Hematopoietic multipotent progenitor cell treated with erythropoietin and hydrocortisone succinate and interleukin-3 and kit ligand, for 17 days (in vitro differentiated cells): ENCODE measurements around the gene PFDN1.

ENCODE experiments used
- DNase-seq: peaks from one replicate; pipeline ENCODE4 v3.0.0-alpha.2; 2015; ENCODE audit warnings: low spot score

Gene PFDN1

DNA sequence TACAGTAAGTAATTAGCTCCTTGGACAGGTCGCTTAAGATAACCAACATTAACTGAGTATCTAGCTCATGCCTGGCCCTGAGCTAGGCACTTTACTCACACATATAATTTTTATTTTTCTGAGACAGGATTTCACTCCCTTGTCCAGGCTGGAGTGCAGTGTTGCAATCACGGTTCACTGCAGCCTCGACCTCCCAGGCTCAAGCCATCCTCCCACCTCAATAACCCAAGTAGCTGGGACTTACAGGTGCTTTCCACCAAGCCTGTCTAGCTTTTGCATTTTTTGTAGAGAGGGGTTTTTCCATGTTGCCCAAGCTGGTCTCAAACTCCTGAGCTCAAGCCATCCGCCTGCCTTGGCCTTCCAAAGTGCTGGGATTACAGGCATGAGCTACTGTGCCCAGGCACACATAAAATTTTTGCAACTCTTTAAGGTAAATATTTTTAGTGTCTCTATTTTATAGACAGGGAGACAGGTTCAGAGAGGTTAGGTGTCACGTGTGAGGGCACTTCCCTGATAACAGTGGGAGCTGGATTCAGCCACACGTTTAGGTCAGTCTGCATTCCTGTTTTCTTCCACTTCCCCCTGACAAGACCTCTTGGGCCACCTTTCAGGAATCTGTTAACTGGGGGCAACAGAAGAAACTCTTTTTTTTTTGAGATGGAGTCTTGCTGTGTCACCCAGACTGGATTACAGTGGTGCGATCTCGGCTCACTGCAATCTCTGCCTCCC is 25.3 kb upstream of the PFDN1 start:
- no peak for DNase-seq

DNA sequence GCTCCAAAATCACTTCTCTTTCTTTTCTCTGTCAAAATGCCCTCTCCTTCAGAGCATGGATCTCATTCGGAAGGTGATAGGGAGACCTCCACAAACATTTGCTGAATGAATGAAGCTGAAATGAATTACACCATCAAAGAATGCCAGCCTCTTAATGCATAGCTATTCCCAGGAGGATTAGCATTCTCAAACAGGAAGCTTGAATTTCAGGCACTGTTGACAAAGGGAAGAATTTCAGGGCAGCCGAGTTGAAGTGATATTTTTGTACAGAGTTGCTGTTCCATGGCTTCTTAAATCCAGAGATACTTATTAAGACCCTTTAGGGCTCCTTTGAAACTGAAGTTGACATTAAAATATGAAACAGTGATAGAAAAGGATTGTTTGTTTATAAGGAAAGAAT is 24.7 kb upstream of the PFDN1 start:
- no peak for DNase-seq

DNA sequence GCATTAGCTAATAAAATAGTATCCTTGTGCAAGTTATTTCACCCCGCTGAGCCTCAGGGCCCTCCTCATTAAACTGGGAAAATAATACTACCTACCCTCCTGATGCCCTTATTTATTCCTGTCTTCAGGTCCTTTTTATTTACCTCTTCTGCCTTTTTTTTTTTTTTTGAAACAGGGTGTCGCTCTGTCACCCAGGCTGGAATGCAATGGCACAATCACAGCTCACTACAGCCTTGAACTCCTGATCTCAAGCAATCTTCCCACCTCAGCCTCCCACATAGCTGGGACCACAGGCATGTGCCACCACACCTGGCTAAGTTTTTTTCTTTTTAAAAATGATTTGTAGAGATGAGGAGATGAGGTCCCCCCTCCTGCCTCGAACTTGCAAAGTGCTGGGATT is 22.6 kb upstream of the PFDN1 start:
- no peak for DNase-seq

DNA sequence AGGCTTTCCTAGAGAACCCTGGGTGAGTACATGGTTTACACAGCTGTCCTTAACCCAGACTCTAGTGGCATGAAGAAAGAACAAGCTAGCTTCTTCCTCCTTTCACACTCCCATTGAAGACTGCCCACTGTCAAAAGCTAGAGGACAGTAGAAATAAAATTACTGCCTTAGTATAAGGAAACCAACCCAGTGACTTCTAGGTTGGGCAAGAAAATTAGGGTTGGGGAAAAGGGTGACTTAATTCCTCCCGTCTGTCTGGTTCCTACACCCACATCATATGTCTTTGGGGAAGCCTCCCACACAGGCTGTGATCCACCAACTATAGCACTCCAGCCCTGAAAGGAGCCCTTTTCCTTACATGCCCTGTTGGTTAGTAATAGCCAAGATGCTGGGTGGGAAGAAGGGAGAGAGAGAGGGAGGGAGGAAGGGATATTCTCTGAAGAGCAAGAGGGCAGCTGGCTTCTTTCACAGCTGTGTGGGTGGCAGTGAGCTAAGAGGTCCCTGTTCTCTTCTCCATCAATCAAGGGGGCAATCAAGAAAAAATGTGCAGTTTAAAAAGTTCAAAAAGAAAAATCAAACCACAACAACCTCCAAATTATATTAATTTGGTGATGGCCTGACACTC is 21.8 kb upstream of the PFDN1 start:
- DNase-seq, result no peak

DNA sequence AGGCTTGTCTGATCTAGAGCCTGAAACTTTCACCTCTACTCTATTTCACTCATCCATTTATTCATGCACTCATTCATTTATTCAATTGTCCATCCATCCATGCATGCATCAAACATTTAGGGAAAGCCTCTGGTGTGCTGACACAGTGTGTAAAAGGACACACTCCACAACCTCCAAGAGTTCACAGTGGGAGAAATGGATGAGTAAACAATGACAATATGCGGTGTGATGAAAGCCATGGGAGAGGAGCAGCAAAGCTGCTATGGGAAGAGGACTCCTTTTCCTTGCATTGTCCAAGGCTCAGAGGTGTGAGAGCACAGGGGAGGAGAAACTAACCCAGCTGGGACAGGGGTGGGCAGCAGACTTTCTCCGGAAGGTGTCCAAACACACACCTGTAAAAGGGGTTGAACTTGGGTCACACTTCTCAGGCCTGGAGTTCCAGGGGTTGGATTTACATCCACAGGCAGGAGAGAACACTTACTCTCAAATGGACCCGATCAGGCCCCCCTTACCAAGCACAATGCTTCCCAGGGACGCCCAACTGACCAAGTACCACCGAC is 21.2 kb upstream of the PFDN1 start:
- DNase-seq, result no peak

DNA sequence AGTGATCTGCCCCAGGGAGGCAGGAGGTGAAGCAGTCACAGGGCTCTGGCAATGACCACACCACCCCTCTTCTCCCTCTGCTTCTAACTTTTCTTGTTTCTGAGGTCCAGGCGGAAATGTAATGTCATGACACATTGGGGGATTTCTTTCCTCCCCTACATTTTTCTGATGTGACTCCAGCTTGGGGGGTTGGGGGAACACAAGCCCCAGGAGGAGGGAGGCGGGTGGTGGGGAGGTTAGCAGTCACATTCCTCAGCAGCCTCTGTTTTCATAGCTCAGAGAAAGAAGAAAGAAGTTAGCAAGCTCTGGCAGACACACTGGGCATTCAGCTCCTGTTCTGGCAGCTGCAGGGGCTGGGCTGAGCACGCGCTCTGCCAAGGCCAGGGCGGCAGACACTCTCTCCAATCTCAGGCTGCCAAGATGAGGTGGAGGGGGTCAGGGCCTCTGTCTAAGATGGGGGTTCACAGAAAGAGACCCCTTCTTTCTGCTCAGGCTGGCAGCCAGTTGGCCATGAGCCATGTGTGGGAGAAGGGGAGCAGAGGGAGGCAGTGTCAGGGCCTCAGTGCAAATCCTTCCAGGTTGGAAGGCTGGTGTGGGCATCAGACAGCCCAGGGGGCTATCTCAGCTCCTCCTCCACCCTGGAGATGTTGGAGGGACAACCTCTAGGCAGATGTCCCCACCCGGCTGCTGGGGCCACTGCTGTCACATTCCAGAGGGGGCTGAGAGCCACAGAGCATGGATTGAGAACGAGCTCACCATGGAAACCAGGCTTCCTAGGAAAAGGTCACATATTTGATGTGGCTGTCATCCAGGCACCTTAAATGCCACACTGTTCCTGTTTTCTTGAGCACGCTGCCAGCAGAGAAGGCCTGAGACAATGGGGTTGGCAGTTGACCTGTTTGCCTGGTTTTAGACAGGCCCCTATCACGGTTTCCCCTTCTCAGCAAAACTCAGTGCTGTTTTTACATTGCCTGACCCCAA is 20.1 kb upstream of the PFDN1 start:
- DNase-seq, result no peak

DNA sequence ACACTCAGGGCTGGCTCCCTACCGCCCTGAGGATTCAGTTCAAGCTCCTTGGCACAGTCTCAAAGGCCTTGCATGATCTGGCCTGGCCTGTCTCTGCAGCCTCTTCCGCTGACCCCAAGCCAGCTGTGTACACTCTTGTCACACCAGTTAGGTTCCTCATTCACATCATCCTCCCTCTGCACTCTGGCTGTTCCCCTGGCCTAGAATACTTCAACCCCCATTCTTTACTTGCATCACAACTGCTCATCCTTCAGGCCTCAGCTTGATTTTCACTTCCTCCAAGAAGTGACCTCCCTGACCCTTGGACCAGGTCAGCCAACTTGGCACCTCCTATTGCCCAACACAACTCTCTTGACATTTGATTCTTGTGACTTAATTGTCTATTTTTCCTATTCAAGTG is 18.9 kb upstream of the PFDN1 start:
- no peak for DNase-seq

DNA sequence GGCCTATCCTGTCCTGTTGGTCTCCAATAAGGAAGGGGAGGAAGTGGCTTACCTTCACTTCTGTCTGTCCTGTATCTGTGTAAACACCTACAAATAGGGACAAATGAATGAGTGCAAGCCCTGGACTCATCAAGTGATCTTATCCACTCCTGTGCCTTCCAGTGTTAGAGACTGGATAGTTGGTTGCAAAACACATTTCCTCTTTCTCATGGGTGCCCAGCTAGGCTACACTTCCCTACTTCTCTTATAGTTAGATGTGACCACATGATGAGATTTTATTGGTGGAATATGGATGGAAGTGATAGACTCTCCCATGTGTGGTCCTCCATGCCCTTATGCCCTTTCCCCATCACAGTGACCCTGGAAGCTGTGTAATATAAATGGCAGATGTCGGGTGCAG is 16.9 kb upstream of the PFDN1 start:
- DNase-seq, result no peak

DNA sequence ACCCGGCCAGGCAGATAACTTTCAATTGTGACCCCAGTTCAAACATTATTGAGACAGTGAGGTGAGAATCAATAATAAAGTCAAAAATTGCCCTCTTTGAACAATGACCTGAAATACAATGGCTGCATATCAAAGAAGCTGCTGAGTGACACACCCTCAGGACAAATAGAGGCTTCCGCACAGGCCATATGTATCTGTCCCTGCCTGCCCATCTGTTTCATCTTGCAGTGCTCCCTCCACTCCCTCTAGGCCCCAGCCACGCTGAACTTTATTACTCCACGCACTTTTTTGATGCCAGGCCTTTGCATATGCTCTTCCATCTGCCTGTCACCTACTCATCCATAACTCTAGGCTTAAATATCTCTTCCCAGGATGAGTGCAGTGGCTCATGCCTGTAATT is 15.9 kb upstream of the PFDN1 start:
- DNase-seq, result no peak

DNA sequence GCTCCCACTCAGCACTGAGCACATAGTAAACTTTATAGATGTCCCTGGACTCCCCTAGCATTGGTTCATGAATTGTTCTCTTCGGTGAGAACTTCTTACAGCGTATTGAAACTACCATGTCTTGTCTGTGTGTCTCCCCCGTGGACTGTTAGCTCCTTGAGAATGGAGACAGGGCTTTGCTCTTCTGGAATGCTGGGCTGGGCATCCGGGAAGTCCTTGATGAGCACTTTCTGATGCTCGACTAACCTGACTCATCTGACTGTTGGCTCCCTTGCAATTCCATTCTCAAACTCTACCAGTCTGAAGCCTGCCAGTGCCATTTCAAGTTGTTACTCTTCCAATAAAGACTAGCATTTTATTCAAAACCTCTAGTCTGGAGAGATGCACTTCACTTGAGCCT is 15.0 kb upstream of the PFDN1 start:
- DNase-seq, result no peak

DNA sequence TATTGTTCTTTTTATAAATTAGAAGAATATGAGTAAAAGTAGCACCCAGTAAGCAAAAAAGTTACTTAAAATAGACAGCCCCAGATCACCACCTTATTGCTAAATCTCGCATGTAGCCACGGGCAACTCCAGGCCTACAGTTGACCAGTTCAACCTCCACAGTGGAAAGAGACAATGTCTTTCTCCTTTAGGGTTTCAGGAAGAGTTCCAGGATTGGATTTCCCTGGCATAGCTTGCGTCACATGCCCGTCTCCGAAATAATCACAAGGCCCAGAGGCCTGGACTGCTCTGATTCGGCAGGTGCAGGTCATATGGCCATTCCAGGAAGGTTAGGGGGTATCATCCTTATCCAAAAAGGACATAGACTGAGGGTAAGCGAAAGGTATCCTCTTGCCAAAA is 9.9 kb upstream of the PFDN1 start:
- no peak for DNase-seq

DNA sequence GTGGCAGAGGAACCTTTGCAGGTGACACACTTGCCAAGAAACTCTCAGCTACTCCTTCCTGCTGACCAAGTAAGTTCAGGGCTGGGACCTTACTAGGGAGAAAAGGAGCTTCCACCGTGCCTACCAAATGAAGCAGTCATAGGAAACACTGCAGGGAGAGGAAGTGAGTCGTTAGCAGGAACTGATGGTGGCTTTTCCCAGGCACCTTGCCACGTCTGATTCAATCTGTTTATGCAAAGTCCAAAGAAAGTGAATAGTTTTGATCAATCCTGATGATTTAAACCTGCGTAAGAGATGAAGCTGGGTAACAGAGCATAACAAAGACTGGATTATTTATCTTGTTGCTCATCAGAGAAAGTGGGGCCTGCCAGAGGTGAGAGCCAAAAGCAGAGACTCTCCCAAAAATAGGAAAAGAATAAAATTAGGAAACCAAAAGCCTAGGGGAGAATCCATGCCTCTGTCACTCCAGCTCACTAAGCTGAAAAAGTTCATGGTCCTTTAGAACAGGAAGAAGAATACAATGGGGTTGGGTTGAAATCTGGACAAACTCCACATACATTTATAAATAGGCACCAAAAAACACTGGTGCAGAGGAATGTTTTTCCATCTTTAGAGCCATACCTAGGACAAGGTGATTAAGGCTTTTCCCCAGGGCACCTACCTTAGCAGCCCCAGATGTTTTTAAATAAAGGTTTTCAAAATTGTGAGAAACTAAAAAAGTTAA is 9.3 kb upstream of the PFDN1 start:
- DNase-seq, result no peak

DNA sequence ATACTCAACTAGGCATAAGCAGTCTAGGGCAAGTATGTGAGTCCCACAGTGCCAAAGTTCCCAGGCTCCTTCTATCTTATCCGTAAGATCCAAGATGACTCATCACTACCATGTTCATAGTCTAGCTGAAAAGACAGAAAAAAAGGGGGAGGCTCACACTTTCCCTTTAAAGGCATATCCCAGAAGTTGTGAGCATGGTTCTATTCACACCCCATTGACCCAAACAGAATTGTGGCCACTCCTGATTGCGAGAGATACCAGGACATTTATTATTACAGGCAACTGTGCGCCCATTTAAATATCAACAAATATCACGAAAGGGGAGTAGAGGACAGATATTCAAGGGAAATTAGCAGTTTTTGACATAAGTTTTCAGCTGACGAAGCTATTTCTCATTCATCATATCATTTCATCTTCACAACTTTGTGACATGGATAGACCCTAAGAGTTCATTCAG is 8.1 kb upstream of the PFDN1 start:
- no peak for DNase-seq

DNA sequence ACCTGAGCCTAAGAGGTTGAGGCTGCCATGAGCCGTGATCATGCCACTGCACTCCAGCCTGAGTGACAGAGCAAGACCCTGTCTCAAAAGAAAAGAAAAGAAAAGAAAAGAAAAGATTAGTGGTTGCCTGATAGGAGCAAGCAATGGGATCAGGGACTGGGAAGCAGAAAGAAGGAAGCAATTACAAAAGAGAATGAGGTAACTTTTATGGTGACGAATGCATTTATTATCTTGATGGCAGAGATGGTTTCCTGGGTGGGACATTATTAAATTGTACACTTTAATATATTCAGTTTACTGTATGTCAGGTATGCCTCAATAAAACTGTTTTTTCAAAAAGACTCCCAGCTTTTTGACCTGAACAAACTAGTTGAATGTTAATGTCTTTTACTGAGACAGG is 7.5 kb upstream of the PFDN1 start:
- no peak for DNase-seq

DNA sequence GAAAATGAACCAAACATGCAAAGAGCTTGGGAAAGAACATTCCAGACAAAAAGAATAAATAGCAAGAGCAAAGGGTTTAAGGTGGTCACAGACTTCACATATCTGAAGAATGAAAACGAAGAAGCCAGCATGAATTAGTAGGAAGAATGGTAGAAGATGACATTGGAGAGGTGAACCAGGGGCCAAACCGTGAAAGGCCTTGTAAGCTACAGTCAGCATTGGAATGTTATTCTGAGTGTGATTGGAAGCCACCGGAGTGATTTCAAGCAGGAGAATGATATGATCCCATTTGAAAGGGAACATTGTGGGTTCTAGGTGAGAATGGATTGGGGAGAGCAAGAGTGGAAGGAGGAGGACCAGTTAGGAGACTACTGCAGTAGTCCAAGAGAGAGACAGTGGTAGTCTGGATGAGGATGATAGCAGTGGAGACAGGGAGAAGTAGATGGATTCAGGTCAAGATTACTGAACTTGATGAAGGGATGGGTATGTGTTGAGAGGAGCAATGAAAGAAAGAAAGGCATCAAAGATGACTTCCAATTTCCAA is 6.9 kb upstream of the PFDN1 start:
- no peak for DNase-seq

DNA sequence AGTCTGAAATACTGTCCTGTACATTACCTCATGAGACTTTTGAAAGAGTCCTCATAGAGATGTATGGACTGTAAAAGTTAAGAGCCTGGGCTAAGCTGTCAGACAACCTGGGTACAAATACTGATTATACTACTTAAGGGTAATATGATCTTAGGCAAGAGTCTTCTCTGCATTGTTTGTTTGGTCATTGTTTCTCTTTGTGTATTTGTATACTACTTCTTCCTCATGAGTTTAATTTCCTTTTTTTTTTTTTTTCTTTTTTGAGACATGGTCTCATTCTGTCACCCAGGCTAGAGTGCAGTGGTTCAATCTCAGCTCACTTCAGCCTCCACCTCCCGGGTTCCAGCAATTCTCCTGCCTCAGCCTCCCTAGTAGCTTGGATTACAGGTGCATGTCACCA is 2.6 kb upstream of the PFDN1 start:
- no peak for DNase-seq

DNA sequence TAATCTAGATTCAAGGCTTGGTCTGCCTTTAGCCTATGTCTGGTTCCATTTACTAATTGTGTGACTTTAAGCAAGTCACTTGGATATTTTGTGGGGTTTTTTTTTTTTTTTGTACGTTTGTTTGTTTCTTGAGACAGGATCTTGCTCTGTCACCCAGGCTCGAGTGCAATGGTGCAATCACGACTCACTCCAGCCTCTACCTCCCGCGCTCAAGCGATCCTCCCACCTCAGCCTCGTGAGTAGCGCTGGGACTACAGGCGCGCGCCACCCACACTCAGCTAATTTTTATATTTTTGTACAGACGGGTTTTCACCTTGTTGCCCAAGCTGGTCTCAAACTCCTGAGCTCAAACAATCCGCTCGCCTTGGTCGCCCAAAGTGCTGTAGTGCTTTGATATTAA is 1.1 kb upstream of the PFDN1 start:
- DNase-seq, result no peak

DNA sequence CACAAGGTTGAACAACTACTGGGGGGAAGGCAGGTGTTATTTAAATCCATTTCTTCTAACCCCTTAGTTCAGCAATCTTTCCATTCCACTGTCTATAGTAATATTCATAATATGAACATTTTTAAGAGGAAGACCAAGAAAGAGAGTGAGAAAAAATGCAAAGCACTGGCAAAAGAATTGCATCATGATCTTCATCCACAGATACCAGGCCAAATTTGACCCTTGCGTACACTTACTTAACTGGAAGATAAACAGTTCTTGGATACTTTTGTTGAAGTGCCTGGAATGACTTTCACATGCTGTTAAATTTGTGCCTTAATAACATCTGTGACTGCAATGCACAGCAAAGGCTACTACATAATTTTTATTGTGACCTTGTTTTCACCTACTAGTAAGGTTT is 1.8 kb downstream of the PFDN1 start:
- no peak for DNase-seq

DNA sequence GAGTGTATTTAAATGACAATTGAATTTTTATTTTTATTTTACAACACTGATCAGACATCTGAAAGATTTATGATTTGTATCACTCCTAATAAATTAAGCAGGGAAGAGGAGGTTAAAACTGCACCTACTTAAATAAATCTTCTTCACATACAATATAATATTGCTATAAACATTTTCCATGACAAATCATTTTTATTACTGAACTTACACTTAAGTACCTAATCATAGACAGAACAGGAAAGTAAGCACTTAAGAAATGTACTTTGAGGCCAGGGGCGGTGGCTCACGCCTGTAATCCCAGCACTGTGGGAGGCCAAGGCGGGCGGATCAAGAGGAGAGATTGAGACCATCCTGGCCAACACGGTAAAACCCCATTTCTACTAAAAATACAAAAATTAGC is 3.8 kb downstream of the PFDN1 start:
- DNase-seq, result no peak

DNA sequence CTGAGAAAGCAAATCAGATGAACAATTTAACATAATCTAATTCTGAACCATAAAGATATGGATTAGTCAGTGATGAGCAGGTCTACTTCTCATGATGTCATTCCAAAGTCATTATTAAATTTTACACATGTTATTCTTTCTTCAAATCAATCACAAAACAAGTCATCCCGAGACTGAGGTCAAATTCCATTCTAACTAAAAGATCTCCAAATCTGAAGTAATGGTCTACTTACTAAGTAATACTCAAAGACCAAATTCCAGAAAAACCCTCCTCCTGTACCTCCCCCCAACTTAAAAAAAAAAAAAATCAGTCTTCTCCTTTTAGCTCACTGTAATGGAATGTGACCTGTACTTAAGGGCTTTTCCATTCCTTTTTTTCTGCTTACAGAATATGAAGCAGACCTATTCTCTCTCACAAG is 4.7 kb downstream of the PFDN1 start:
- DNase-seq, result no peak

DNA sequence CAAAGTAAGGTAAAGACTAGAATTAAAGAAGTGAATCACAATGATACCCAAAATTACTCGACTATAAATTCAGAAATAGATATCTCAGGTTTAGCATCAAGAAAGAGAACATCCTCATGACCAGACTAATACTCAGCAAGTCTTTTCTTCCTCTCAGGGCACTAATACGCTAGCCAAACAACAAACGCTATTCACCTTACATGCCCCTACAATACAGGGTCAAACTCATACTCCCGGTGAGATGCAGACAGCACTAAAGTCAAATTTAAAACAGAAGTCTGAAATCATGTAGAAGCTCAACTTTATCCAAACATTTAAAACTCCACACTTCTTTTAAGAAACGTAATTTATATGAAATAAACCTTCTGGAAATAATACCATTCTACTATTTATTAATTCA is 5.6 kb downstream of the PFDN1 start:
- no peak for DNase-seq

DNA sequence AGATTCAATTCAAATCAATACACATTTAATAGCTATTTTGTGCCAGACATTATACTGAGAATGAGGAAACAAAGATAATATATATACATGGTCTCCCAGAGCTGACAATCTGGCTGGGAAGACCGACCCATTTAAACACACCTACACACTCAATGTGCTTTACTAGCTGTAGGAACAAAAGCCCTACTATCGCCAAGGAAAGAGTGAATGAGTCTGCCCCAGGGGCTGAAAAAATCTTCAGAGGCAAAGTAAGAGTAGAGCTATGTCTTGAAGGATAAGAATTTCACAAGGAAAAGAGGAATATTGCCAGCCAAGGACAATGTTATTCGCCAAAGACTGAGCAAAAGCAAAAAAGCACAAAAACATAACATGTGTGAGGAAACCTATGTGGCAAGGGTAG is 6.6 kb downstream of the PFDN1 start:
- no peak for DNase-seq
